ENCODE data around the gene TLR8. TPM values are rescaled to one million over a fixed set of nuclear protein-coding genes. Genes with fewer than 3 reads are reported as not detected.

Gene TLR8
- total RNA-seq, 1 donor from 2014 or later: not detected

DNA sequence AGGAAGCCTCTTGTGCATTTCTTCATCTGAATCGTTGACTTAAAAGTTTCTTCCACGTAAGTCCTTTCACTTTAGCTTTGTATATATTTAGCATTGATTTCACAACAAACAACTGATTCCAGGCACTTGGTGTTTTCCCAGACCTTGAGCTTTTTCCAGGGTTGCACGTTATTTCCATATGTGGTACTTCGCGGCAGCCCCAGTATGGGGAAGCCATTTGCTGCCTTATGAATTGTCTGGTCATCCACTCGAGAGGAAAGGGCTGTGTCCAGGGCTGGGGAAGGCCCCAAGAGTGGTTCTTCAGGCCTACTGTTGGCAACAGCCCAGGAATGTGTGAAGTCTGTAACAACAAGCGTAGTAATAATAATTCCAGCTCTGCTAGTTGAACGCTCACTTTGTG, 2.8 kb upstream of the TLR8 start:
- Histone ChIP-seq H3K9ac (ENCODE audit: low read length) (no peak overlapping the region), H3K27me3 (ENCODE audit: insufficient read depth, low read length) (no peaks in the 10 kb centered on the region), H3K4me1 (ENCODE audit: insufficient read depth, low read length) (no peaks in the 10 kb centered on the region), H4K20me1 (ENCODE audit: insufficient read depth, low read length) (no peaks in the 10 kb centered on the region), H2AFZ (ENCODE audit: low read depth, low read length) (no peak overlapping the region), H3K4me2 (ENCODE audit: low read length) (no peak overlapping the region), H3K79me2 (ENCODE audit: insufficient read depth, low read length) (no peaks in the 10 kb centered on the region), H3K27ac (ENCODE audit: low read depth, low read length) (no peak overlapping the region), H3K9me3 (ENCODE audit: insufficient read depth, low read depth, low read length) (no peaks in the 10 kb centered on the region), H3K4me3 (ENCODE audit: insufficient read depth, low read depth, low read length) (no peak overlapping the region), H3K36me3 (ENCODE audit: insufficient read depth, low read length) (no peaks in the 10 kb centered on the region)
- H3K27ac Mint-ChIP-seq (ENCODE audit: unreplicated experiment): no peak overlapping the region
- no peaks in the 10 kb centered on the region for H3K9me3 Mint-ChIP-seq (ENCODE audit: unreplicated experiment)
- no peak overlapping the region for H3K4me3 Mint-ChIP-seq (ENCODE audit: unreplicated experiment)
- H3K36me3 Mint-ChIP-seq (ENCODE audit: low read depth, unreplicated experiment): no peaks in the 10 kb centered on the region
- no peak for FAIRE-seq
- TF ChIP-seq, protein P1, sequence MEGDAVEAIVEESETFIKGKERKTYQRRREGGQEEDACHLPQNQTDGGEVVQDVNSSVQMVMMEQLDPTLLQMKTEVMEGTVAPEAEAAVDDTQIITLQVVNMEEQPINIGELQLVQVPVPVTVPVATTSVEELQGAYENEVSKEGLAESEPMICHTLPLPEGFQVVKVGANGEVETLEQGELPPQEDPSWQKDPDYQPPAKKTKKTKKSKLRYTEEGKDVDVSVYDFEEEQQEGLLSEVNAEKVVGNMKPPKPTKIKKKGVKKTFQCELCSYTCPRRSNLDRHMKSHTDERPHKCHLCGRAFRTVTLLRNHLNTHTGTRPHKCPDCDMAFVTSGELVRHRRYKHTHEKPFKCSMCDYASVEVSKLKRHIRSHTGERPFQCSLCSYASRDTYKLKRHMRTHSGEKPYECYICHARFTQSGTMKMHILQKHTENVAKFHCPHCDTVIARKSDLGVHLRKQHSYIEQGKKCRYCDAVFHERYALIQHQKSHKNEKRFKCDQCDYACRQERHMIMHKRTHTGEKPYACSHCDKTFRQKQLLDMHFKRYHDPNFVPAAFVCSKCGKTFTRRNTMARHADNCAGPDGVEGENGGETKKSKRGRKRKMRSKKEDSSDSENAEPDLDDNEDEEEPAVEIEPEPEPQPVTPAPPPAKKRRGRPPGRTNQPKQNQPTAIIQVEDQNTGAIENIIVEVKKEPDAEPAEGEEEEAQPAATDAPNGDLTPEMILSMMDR (IDR thresholded peaks at IDR 0.05; ENCODE audit: insufficient read depth, low read depth, low read length): no peak
- TF ChIP-seq EZH2 (IDR thresholded peaks at IDR 0.05; ENCODE audit: insufficient read depth, low read length): no peak
- no peak for DNase-seq (ENCODE audit: low read depth)
- no peaks in the 10 kb centered on the region for H3K4me1 Mint-ChIP-seq (ENCODE audit: low read depth, unreplicated experiment)
- peaks cover 8% of the 10 kb centered on the region for H3K27me3 Mint-ChIP-seq (ENCODE audit: low read depth, unreplicated experiment)

DNA sequence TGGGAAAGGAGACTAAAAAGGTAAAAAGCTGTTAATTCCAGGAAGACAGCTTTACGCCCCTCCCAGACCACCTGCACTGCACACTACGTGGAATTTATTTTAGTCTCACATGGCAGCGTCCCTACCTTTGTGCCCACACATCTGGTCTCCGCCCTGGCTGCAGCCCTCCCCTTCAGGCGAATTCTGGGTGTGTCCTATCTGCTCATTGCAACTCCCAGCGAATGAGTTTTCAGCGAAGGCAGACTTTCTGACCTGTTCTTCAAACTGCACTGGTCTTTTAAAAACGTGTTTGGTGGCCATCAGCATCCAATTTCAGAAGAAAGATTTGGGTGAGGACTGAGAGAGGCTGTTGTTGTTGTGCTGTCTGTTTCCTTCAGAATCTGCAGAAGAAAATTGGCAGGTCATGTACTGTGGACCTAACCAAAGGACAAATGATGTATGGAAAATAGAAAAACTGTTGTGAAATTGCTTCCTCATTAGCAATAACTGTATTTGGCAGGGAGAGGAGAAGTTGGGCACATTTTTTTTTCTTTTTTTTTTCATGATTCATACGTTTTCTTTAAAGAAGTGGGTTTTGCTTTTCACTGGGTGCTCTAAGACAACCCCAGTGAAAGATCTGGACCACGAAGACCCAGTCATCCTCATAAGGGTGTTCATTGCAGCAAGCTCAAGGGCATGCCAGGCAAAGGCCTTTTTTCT, 4.2 kb downstream of the TLR8 start:
- H3K36me3 Mint-ChIP-seq (ENCODE audit: low read depth, unreplicated experiment): no peaks in the 10 kb centered on the region
- H2AFZ ChIP-seq (ENCODE audit: low read depth, low read length): no peak overlapping the region
- H3K27ac Mint-ChIP-seq (ENCODE audit: unreplicated experiment): no peak overlapping the region
- no peaks in the 10 kb centered on the region for H3K9me3 ChIP-seq (ENCODE audit: insufficient read depth, low read depth, low read length)
- no peaks in the 10 kb centered on the region for H3K4me1 ChIP-seq (ENCODE audit: insufficient read depth, low read length)
- no peaks in the 10 kb centered on the region for H3K4me1 Mint-ChIP-seq (ENCODE audit: low read depth, unreplicated experiment)
- no peak overlapping the region for H3K27ac ChIP-seq (ENCODE audit: low read depth, low read length)
- DNase-seq (ENCODE audit: low read depth) (no peak), FAIRE-seq (no peak)
- no peaks in the 10 kb centered on the region for H4K20me1 ChIP-seq (ENCODE audit: insufficient read depth, low read length)
- TF ChIP-seq EZH2 (IDR thresholded peaks at IDR 0.05; ENCODE audit: insufficient read depth, low read length): no peak
- TF ChIP-seq, protein P1 (IDR thresholded peaks at IDR 0.05; ENCODE audit: insufficient read depth, low read depth, low read length): no peak
- H3K27me3 ChIP-seq (ENCODE audit: insufficient read depth, low read length): no peaks in the 10 kb centered on the region
- H3K4me3 Mint-ChIP-seq (ENCODE audit: unreplicated experiment): no peak overlapping the region
- H3K36me3 ChIP-seq (ENCODE audit: insufficient read depth, low read length): no peaks in the 10 kb centered on the region
- H3K9ac ChIP-seq (ENCODE audit: low read length): no peak overlapping the region
- H3K4me2 ChIP-seq (ENCODE audit: low read length): no peak overlapping the region
- H3K9me3 Mint-ChIP-seq (ENCODE audit: unreplicated experiment): no peaks in the 10 kb centered on the region
- no peak overlapping the region for H3K4me3 ChIP-seq (ENCODE audit: insufficient read depth, low read depth, low read length)
- no peaks in the 10 kb centered on the region for H3K79me2 ChIP-seq (ENCODE audit: insufficient read depth, low read length)
- H3K27me3 Mint-ChIP-seq (ENCODE audit: low read depth, unreplicated experiment): no peaks in the 10 kb centered on the region

DNA sequence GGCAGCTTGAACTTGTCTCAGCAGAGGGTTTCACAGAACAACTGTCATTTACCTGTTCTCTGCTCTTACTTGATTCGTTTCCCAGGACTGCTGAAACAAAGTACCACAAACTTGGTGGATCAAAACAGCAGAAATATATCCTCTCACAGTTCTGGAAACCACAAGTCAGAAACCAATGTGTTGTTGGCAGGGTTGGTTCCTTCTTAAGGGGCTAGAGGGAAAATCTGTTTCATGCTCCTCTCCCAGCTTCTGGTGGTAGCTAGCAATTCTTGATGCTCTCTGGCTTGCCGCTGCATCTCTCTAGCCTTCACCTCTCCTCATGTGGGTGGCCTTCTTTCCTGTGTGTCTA, 4.7 kb downstream of the TLR8 start:
- no peak overlapping the region for H3K27ac ChIP-seq (ENCODE audit: low read depth, low read length)
- H3K4me3 Mint-ChIP-seq (ENCODE audit: unreplicated experiment): no peak overlapping the region
- no peaks in the 10 kb centered on the region for H3K9me3 Mint-ChIP-seq (ENCODE audit: unreplicated experiment)
- TF ChIP-seq, protein P1 (IDR thresholded peaks at IDR 0.05; ENCODE audit: insufficient read depth, low read depth, low read length): no peak
- no peak for TF ChIP-seq EZH2 (IDR thresholded peaks at IDR 0.05; ENCODE audit: insufficient read depth, low read length)
- DNase-seq (ENCODE audit: low read depth) (no peak), FAIRE-seq (no peak)
- H3K4me1 Mint-ChIP-seq (ENCODE audit: low read depth, unreplicated experiment): no peaks in the 10 kb centered on the region
- no peaks in the 10 kb centered on the region for H4K20me1 ChIP-seq (ENCODE audit: insufficient read depth, low read length)
- no peaks in the 10 kb centered on the region for H3K36me3 ChIP-seq (ENCODE audit: insufficient read depth, low read length)
- no peaks in the 10 kb centered on the region for H3K9me3 ChIP-seq (ENCODE audit: insufficient read depth, low read depth, low read length)
- no peaks in the 10 kb centered on the region for H3K27me3 Mint-ChIP-seq (ENCODE audit: low read depth, unreplicated experiment)
- no peak overlapping the region for H3K4me3 ChIP-seq (ENCODE audit: insufficient read depth, low read depth, low read length)
- no peaks in the 10 kb centered on the region for H3K79me2 ChIP-seq (ENCODE audit: insufficient read depth, low read length)
- H3K4me2 ChIP-seq (ENCODE audit: low read length): no peak overlapping the region
- H2AFZ ChIP-seq (ENCODE audit: low read depth, low read length): no peak overlapping the region
- H3K4me1 ChIP-seq (ENCODE audit: insufficient read depth, low read length): no peaks in the 10 kb centered on the region
- H3K27ac Mint-ChIP-seq (ENCODE audit: unreplicated experiment): no peak overlapping the region
- no peaks in the 10 kb centered on the region for H3K36me3 Mint-ChIP-seq (ENCODE audit: low read depth, unreplicated experiment)
- no peak overlapping the region for H3K9ac ChIP-seq (ENCODE audit: low read length)
- H3K27me3 ChIP-seq (ENCODE audit: insufficient read depth, low read length): no peaks in the 10 kb centered on the region

Data from astrocyte (in vitro differentiated cells and primary cell).